GM21825 (cell line): ENCODE measurements around the gene FBXW7.

Experiments
- ATAC-seq: cut with Tn5 transposase; IDR thresholded peaks from one replicate; pipeline ENCODE4 v1.9.1; 2021; ENCODE audit warnings: mild to moderate bottlenecking, moderate library complexity; ENCODE audit not compliant: unreplicated experiment

The FBXW7 gene, protein sequence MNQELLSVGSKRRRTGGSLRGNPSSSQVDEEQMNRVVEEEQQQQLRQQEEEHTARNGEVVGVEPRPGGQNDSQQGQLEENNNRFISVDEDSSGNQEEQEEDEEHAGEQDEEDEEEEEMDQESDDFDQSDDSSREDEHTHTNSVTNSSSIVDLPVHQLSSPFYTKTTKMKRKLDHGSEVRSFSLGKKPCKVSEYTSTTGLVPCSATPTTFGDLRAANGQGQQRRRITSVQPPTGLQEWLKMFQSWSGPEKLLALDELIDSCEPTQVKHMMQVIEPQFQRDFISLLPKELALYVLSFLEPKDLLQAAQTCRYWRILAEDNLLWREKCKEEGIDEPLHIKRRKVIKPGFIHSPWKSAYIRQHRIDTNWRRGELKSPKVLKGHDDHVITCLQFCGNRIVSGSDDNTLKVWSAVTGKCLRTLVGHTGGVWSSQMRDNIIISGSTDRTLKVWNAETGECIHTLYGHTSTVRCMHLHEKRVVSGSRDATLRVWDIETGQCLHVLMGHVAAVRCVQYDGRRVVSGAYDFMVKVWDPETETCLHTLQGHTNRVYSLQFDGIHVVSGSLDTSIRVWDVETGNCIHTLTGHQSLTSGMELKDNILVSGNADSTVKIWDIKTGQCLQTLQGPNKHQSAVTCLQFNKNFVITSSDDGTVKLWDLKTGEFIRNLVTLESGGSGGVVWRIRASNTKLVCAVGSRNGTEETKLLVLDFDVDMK

DNA sequence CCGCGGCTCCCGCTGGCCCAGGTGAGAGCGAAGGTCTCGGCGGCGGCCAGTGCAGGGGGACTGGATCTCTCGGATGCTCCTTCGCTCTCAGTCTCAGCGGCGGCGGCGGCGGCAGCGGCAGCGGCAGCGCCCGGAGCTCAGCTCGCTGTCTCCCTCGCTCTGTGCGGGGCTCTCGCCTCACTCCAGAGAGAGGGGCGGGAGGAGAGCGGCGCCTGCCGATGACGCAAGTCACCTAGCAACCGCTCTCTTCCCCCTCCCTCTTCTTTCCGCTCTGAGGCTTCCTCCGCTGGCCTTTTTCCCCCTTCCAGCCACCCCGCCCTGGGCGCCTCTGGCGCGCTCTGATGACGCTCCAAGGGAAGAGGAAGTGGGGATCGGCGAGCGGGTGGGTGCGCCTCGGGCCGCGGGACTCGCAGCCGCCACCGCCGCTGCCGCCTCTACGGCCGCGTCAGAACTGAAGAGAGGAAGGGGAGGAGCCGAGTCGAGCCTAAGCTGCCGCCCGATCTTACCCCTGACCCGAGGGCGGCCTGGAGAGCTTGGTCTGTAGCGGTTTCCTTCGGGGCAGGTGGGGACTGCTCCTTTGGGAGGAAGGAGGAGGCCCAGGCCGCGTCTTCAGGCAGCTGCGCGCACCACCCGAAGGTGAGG is at the start of gene FBXW7:
Gene FBXW7 (minus strand): TSS at position 190 of the 642 bp plus-strand sequence. CDS start 124,289 bp downstream, outside the sequence.
- ATAC-seq, result peak; percentile 73

DNA sequence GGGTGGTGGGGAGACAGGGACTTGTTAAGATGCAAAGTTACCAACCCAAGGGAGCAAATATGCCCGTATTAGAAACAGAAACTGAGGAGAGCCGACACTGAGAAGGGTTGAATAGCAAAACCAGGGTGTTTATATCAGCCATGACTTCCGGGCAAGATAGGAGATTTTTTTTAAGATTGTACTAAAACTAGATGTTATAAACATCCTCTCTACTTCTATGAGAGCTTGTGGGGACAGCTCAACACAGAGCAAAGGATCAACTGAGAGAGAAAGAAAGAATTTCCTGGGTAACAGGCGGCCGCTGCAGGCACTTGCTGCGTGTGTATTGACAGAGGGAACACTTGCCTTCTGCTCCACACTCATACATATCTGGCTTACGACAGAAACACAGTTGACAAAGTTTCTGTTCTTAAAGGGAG is 49.1 kb upstream of the FBXW7 start:
- no peak for ATAC-seq

DNA sequence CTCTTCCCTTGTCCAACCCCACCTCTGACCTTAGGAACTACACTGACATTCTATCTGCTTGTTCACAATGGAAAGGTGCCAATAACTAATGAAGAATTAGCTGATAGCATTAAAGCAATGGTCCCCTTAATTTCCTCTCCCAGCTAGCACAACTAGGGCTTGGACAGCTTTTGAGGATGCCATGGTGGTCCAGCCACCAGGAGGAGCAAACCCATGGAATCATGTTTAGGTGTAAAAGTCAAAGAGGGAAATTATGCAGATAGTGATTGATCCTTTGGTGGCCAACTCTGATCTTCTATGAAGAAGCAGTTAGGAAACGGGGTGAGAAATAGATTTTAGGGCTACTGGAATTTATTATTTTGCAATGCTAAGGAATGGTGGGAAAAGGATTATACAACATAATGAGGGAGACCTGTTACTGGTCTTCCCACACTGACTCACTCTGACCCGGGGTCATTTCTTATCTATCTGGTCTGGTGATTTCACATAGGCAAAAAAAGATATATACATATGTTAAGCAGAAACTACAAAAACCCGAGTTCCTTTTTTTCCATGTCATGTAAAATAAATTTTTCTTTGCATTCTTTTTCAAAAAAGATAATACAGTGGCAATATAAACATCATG is 45.8 kb upstream of the FBXW7 start:
- ATAC-seq, result no peak

DNA sequence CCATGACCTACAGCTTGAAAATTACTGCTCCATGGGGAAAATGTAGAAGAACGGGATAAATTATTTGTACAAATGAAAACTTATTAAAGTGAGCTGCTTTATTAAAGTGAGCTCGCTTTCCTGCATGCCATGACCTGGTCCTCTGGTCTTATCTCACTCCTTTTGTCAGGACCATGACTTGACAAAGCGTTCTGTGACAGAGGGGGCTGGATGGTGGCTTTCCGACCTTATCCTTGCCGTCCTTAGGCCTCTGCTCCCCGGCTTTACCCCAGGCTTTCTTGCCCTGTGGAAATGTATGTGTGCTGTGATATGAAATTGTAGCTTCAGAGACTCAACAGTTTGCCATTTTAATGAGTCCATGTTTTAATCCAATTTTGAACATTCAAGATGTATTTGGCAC is 44.0 kb upstream of the FBXW7 start:
- no peak for ATAC-seq

DNA sequence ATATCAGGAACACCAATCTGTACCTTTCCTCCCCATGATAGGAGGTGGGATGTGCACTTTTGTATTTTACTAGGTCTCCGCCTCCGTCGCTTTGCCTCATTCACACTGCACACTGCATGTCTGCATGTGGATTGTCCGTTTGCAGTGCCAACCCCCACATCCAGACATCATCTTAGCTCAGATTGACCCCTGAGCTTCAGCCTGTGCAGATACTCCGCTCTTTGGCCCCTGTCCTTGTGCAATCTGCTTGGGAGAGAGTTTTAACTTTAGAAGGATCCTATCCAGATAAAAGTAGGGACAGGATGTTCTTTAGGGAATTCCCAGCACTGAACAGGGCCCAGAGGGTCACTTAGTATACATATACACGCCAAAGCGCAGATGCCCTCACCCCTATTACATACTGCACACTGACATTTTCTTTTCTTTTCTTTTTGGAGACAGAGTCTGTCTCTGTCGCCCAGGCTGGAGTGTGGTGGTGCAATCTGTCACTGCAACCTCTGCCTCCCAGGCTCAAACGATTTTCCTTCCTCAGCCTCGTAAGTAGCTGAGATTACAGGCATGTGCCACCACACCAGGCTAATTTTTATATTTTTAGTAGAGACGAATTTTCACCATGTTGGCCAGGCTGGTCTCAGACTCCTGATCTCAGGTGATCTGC is 43.3 kb upstream of the FBXW7 start:
- ATAC-seq, result no peak

DNA sequence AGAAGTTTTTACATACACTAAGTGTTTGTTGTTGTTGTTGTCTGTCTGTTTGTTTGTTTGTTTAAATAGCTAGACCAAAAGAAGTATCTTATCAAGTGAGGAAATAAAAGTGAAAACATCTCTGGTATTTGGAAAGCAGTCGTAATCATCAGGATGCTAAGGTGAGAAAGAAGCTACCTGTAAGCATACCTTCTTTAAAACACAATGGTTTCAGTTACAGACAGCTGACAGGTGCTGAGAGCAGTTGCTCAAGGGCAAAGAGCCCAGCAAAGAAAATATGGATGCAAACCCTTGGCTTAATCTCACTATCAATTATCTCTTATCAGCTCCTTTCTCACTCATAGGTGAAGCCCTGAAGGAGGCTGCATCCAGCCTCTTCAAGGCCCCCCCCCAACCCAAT is 42.8 kb upstream of the FBXW7 start:
- ATAC-seq, result no peak

DNA sequence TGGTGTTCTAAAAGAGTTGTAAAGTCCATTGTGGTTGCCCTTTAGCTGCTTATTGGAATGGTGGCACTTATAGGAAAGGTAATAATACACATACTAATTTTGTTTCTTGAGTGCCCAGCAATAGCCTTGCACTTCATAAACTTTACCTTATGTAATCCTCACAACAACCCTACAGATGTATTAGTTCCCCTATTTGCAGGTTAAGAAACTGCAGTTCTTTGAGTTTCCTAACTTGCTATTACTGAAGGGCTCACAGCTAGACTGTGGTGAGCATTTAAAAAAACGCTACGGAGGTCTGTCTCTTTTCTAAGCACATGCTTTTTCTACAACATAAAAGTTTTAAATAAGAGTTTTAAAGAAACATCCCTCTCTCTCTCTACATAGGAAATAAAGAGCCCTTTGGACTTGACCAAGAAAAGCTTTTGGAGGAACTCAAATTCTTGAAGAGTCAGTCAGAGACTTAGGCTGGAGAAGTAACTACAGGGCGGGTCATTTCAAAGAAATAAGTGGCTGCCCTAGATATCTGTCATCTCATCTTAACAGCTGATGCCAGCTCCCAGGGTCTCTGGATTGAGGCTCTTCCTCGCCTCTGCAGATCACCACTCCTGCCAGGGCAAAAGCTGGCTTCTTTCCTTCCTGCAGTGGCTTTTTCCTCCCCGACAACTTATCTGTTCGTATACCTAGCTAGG is 42.0 kb upstream of the FBXW7 start:
- no peak for ATAC-seq

DNA sequence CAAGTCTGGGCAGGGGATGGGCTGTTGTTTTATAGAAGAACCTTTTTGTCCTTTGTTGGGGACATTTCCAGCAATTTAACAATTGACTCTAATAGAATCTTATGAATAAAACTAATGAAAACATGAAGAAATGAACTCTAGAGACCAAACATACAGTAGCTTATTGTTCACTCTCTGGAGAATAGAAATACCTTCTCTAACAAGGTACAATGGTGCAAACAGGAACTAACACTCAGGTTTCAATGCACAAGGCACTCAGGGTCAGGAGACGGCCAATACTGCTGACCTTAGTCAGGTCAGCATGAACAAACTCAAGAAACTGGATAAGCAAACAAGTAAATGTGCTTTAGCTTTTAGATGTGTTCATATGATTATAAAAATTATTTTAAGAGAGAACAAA is 39.6 kb upstream of the FBXW7 start:
- ATAC-seq, result no peak

DNA sequence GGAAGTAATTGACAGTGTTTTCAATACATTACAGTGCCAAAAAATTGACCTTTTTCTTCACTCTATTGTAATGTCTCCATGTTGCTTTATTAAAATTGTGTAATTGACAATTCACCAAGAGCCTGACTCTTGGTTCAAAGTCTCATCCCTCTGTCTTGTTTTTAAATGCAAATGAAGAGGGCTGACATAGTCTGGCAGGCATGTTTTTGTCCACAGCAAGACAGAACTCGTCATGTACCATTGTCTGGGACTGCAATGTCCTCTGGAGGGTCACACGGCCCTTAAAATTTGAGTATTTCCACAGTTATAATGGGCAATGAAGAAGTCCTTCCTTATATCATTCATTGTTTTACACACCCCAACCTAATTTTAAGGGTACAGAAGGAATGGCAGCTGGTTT is 38.0 kb upstream of the FBXW7 start:
- no peak for ATAC-seq

DNA sequence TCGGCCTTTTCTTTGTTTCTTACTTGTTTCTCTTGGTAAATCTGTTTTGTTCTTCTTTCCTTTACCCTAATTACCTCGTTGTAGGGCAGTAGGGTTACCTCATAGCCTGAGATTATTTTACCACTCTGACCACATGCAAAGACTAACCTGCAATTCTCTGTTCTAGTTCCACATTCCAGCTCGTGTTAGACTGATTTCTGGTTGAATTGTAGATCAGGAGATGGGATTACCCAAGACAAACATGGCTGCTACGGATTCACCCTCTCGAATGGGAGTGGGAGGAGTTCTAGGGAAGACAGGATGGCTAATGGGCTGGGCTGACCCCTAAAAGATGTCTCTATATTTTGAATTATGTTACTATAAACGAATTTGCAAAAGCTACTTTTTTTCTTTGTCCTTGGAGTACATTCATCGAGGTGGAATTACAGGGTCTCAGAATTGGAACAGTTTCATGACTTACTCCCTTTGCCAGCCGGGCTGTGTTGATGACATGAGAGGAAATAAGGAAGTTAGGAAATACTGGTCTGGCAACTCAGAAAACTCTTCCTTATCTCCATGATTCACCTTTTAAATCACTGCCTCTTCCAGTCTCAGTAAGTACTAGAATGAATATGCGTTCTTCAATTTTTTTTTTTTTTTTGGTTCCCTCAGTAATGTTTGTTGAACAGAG is 36.7 kb upstream of the FBXW7 start:
- ATAC-seq, result peak; percentile 61

DNA sequence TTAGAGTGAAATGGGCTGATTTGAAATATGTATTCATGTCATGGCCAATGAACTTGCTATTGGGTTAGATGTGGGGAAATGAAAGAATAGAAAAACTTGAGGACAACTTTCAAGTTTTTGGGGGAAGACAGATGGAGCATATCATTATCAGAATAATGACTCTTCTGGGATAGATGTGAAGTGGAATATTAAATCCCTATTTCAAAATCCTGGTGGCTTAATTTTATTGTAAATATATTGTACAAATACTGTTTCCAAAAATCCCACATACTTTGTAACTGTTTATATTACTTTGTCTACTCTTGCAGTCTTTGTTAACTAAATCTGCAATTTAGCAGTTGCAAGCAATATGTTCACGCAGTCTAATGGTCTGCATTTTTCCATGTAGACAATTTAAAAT is 35.9 kb upstream of the FBXW7 start:
- no peak for ATAC-seq

DNA sequence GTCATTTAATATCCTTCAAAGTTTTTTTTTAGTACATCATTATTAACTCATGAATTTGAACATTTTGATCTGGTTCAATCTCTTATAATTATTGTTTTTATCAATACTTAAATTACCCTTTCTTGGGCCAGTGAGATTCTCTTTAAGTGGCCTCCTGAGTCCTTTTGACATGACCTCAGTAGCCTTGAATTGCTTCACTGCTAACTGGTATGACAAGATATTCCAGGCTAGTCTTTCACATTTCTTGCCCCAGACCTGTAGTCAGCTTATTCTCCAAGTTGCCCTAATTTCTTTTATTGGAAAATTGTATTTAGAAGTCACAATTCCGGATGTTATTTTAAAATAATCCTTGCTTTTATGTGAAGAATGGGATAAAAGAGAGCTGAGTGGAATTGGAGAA is 35.4 kb upstream of the FBXW7 start:
- ATAC-seq, result no peak

DNA sequence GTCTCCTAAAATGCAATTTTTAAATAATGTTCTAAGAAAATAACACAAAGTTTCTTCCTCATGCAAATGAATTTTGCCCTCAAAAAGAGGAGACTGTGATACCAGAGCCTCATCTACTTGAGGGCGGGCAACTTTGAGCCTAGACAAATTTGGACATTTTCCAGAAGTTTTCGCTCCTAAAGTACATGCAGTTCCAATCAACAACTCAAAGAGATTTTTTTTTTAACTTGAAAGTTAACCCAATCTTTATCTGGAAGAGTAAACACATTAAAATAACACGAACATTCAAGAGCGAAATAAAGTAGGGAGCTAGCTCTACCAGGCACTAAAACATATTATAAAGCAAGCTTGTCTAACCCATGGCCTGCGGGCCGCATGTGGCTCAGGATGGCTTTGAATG is 29.4 kb upstream of the FBXW7 start:
- no peak for ATAC-seq

DNA sequence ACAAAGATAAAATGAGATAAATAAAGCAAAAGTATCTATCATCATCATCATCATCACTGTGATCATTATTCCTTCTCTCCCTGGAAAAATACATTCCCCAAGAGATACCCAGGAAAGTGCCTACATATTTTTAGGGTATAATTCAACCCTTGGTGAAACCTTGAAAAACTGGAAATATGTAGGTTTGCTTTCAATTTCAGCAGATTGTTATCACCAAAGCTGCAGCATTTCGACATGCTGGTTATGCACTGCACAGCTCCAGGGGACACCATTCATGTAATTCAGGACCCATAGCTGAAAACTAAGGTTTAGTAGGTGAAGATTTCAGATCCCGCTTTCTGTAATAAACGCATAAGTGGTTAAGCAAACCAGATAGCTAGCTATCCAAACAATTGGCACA is 28.4 kb upstream of the FBXW7 start:
- no peak for ATAC-seq

DNA sequence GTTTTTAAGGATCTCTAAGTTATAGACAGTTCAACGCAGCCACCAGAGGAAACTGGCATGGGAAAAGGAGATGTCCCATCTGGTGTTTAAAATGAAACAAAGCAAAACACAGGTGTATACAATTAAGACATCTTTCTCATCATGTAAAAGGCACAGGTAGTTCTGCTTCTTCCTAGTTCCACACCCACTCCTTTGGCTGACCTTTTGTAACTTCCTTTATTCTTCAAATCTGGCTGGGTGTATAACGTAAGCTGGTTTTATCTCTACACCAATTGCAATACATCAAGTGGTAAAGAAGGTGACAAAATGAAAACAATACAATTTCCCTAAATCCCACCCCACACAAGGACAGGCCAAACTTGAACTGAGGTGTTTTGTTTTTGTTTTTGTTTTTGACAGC is 27.3 kb upstream of the FBXW7 start:
- ATAC-seq, result no peak

DNA sequence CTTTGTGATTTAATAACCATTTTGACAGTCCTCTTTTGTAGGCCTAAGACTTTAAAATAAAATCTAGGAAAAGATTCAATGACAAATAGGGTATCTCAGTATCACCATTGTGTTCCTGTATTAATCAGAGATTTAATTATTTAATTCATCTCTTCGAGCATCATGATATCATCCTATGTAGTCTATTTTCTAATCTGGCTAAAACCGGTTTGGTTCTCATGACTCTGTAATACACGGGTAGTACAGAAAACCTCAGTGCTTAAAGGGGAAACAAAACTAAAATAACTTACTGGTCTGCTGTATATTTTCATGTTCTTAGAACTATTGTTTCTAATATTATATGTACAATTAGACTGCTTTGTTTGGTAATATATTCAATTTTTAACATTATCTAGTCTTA is 23.7 kb upstream of the FBXW7 start:
- ATAC-seq, result no peak

DNA sequence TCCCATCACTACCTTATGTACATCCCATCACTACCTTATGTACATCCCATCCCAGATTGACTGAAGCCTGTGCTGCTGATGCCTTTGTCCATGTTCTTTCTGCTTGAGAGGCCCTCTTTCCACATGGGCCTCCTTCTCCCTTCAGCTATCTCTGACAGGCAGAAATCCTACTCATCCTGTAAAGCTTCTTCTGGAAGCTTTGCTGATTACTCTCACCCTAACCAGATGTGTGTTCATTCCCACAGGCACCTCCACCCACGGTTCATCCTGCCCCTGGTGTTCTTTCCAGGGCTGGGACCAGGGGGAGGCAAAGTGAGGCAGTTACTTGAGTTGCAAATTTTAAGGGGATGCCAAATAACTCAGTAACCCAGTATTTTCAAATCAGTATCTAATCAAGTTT is 22.5 kb upstream of the FBXW7 start:
- ATAC-seq, result no peak

DNA sequence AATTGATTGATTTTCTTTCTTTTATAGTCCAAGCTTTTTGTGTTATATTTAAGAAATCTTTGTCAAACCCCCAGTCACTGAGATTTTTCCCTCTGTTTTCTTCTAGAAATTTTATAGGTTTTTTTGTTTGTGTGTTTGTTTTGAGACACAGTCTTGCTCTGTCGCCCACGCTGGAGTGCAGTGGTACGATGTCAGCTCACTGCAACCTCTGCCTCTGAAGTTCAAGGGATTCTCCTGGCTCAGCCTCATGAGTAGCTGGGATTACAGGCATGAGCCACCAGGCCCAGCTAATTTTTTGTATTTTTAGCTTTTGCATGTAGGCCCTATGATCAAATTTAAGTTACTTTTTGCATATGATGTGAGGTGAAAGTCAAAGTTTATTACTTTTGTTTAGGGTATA is 20.9 kb upstream of the FBXW7 start:
- no peak for ATAC-seq

DNA sequence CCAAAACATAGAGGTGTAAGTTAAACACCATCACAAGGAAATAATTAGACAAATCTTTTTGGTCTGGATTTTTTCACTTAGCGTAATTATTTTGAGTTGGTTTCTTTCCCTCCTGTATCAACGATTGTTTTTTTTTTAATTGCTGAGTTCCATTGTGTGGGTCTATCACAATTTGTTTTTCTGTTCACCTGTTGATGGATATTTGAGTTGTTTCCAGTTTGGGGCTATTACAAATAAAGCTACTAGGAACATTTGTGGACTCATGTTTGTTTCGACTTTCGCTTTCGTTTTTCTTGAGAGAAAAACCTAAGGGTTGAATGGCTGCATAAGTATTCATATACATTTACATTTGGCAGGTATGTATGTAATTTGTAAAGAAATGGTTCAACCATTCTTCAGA is 20.4 kb upstream of the FBXW7 start:
- no peak for ATAC-seq

DNA sequence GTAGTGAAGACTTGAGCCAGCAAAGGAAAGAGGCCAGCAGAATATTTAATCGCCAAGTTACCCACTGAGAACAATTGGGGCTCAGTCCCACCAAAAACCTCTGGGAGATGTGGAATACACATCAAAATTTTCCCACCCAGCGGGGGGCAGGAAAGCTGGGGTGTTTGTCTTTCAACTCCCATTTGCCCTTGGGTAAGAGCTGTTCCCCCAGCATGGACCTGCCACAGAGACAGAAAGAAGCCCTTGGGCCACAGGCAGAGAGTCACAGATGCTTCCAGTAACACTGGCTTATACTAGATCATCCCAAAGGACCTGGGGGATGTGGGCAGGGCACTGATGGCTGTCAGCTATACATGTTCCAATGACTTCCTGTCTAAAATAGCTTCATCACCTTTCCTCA is 18.9 kb upstream of the FBXW7 start:
- no peak for ATAC-seq
